Astrocyte of the spinal cord (primary cell): ENCODE measurements around the gene TOP1.
A peak's percentile ranks its signal among the peaks of the same experiment; 100 is the strongest.

Source experiments
- DNase-seq: peaks from one replicate; pipeline ENCODE4 v3.0.0; 2011; ENCODE audit warnings: low read depth, low spot score
- H3K4me3 ChIP-seq: 2 replicates; pipeline ENCODE4 v1.5.1; 2011; ENCODE audit warnings: low read depth, mild to moderate bottlenecking, low read length, moderate library complexity
- CTCF ChIP-seq: IDR thresholded peaks from 2 replicates; pipeline ENCODE4 v1.5.1; 2012; ENCODE audit warnings: low read depth, mild to moderate bottlenecking, low read length, inconsistent platforms
- in situ Hi-C: cut with HindIII; loops from 2 replicates; pipeline ENCODE4 v1.10.0; 2017; ENCODE audit warnings: low sequenced_read_pairs

TOP1 gene

GRCh38 chr20:41054070-41054846 lies 25.6 kb downstream of the TOP1 start:
- no peak for TF ChIP-seq CTCF
- in situ Hi-C loops: no loop called here

GRCh38 chr20:41054847-41055230 lies 26.2 kb downstream of the TOP1 start:
- in situ Hi-C loops: no loop called here
- no peak for DNase-seq
- no peak overlapping the region for H3K4me3 ChIP-seq
- no peak for TF ChIP-seq CTCF

More at GRCh38 chr20:41054070-41054846, 25.6 kb downstream of the TOP1 start:
- no peak for DNase-seq
- H3K4me3 ChIP-seq: no peak overlapping the region

- DNase-seq: no peak
- in situ Hi-C loops: no loop called here
- H3K4me3 ChIP-seq: no peak overlapping the region
- TF ChIP-seq CTCF: no peak
Measured at GRCh38 chr20:41055679-41056078, 27.1 kb downstream of the TOP1 start.

GRCh38 chr20:41057999-41058673 lies 29.5 kb downstream of the TOP1 start:
- H3K4me3 ChIP-seq: no peak overlapping the region
- no peak for TF ChIP-seq CTCF
- peak; percentile 79 for DNase-seq
- in situ Hi-C loops: no loop called here

GRCh38 chr20:41058674-41059635 lies 30.3 kb downstream of the TOP1 start:
- in situ Hi-C loops: no loop called here
- no peak for TF ChIP-seq CTCF
- H3K4me3 ChIP-seq: no peak overlapping the region
- DNase-seq: no peak

- in situ Hi-C loops: no loop called here
- no peak for DNase-seq
- H3K4me3 ChIP-seq: no peak overlapping the region
- TF ChIP-seq CTCF: no peak
Measured at GRCh38 chr20:41061155-41061554, 32.5 kb downstream of the TOP1 start.
